SIG-M5 (cell line): Measurements from ENCODE around the gene CACNG5.

Source experiments
- DNase-seq: peaks from one replicate; lab custom pipeline; 2025; lab: John Stamatoyannopoulos, UW

The CACNG5 gene

GRCh38 chr17:66826856-66827255 lies 8.1 kb upstream of the CACNG5 start:
- DNase-seq, result no peak

GRCh38 chr17:66829386-66829864 lies 5.5 kb upstream of the CACNG5 start:
- no peak for DNase-seq

- DNase-seq, result no peak
Observed at GRCh38 chr17:66829883-66830282, 5.0 kb upstream of the CACNG5 start.

GRCh38 chr17:66830451-66830850 lies 4.5 kb upstream of the CACNG5 start:
- no peak for DNase-seq

GRCh38 chr17:66831383-66832210 lies 3.3 kb upstream of the CACNG5 start:
- DNase-seq, result no peak

GRCh38 chr17:66833201-66833600 lies 1.7 kb upstream of the CACNG5 start:
- no peak for DNase-seq

- DNase-seq, result no peak
Observed at GRCh38 chr17:66834426-66834918, 445 bp upstream of the CACNG5 start.

- no peak for DNase-seq
Observed at GRCh38 chr17:66835476-66835875, 559 bp downstream of the CACNG5 start.

- DNase-seq, result no peak
Observed at GRCh38 chr17:66836063-66837005, 1.4 kb downstream of the CACNG5 start.

- no peak for DNase-seq
Observed at GRCh38 chr17:66837226-66837625, 2.3 kb downstream of the CACNG5 start.

- no peak for DNase-seq
Observed at GRCh38 chr17:66837885-66838665, 3.2 kb downstream of the CACNG5 start.

- DNase-seq, result no peak
Observed at GRCh38 chr17:66839616-66840015, 4.7 kb downstream of the CACNG5 start.

GRCh38 chr17:66840061-66840460 lies 5.1 kb downstream of the CACNG5 start:
- DNase-seq, result no peak

GRCh38 chr17:66841328-66841727 lies 6.4 kb downstream of the CACNG5 start:
- no peak for DNase-seq

GRCh38 chr17:66841744-66842143 lies 6.8 kb downstream of the CACNG5 start:
- DNase-seq, result no peak

- DNase-seq, result no peak
Observed at GRCh38 chr17:66842505-66842904, 7.6 kb downstream of the CACNG5 start.

GRCh38 chr17:66842959-66843358 lies 8.0 kb downstream of the CACNG5 start:
- DNase-seq, result no peak

- DNase-seq, result no peak
Observed at GRCh38 chr17:66843627-66844026, 8.7 kb downstream of the CACNG5 start.

- DNase-seq, result no peak
Observed at GRCh38 chr17:66847704-66848103, 12.8 kb downstream of the CACNG5 start.

GRCh38 chr17:66848496-66848895 lies 13.6 kb downstream of the CACNG5 start:
- no peak for DNase-seq

GRCh38 chr17:66849032-66849655 lies 14.2 kb downstream of the CACNG5 start:
- no peak for DNase-seq
